Tibial nerve (tissue), 4 donors: ENCODE results near the gene KCNH1.

Source experiments
- CTCF ChIP-seq, 5 experiments: fragments of 200-600 bp in 3 of 5; fragments of 450-650 bp in 2 of 5; sonication (generic) in 3 of 5; IDR thresholded peaks; one replicate each; pipeline ENCODE4 v1.5.1; 2016 to 2019; ENCODE audit warnings: antibody characterized with exemption in 5 of 5, mild to moderate bottlenecking in 3 of 5, moderate library complexity in 2 of 5
- EP300 ChIP-seq, 2 donors: sonication (generic); formaldehyde crosslinking; IDR thresholded peaks; one replicate each; pipeline ENCODE4 v1.6.1; 2017; ENCODE audit warnings: antibody characterized with exemption in 2 of 2, mild to moderate bottlenecking in 1 of 2
- POLR2A ChIP-seq, 2 donors: fragments of 450-650 bp; IDR thresholded peaks; one replicate each; pipeline ENCODE4 v1.6.1; 2017; ENCODE audit warnings: antibody characterized with exemption in 2 of 2, mild to moderate bottlenecking in 2 of 2, moderate library complexity in 2 of 2

- TF ChIP-seq CTCF (IDR thresholded peaks at IDR 0.05) (no peak), EP300 (IDR thresholded peaks at IDR 0.05) (no peak), POLR2A (IDR thresholded peaks at IDR 0.05) (no peak)
Observed at GRCh38 chr1:210908257-210908656, 225.7 kb downstream of the KCNH1 start.
